HG02610 (cell line): ENCODE results near the gene SDC3.
"Not testable (repeated sequence)": the region's sequence is repeated elsewhere in the genome, so short reads cannot be mapped to it uniquely, and the experiment has no call there.

Source experiments
- ATAC-seq: cut with Tn5 transposase; IDR thresholded peaks from one replicate; pipeline ENCODE4 v1.9.1; 2021; ENCODE audit warnings: mild to moderate bottlenecking, moderate library complexity; ENCODE audit not compliant: unreplicated experiment

Gene SDC3, protein sequence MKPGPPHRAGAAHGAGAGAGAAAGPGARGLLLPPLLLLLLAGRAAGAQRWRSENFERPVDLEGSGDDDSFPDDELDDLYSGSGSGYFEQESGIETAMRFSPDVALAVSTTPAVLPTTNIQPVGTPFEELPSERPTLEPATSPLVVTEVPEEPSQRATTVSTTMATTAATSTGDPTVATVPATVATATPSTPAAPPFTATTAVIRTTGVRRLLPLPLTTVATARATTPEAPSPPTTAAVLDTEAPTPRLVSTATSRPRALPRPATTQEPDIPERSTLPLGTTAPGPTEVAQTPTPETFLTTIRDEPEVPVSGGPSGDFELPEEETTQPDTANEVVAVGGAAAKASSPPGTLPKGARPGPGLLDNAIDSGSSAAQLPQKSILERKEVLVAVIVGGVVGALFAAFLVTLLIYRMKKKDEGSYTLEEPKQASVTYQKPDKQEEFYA

DNA sequence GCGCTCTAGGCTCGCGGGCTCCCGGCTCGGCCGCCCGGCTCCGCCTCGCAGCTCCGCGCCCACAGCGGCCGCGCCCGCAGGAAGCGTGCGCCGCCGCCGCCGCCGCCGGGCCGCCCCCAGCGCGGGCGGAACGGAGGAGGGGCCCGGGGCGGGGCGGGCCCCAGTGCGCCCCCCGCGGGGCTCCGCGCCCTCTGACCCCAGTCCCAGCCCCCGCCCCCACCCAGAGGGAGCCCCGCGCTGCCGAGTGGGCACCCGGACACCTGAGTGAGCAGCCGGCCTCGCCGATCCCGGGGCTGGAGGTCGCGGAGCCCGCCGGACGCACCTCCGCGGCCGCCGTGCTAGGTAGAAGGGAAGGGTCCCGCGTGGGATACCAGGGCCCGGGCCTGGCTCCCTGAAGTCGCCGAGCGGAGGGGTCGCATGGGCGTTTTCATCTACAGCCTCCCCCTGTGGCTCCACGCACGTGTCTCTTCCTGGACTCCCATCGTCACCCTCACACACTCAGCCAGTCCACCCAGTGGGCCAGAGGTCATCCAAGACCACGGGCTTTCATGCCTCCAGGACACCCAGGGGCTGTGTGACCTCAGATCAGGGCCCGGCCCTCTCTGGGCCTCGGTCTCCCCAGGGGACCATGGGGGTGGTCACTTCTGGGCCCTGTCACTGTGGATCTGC lies at the start of gene SDC3:
SDC3 (minus strand) TSS at position 63 of the 669 bp plus-strand sequence. CDS start 172 bp downstream, outside the sequence.
- no peak for ATAC-seq

DNA sequence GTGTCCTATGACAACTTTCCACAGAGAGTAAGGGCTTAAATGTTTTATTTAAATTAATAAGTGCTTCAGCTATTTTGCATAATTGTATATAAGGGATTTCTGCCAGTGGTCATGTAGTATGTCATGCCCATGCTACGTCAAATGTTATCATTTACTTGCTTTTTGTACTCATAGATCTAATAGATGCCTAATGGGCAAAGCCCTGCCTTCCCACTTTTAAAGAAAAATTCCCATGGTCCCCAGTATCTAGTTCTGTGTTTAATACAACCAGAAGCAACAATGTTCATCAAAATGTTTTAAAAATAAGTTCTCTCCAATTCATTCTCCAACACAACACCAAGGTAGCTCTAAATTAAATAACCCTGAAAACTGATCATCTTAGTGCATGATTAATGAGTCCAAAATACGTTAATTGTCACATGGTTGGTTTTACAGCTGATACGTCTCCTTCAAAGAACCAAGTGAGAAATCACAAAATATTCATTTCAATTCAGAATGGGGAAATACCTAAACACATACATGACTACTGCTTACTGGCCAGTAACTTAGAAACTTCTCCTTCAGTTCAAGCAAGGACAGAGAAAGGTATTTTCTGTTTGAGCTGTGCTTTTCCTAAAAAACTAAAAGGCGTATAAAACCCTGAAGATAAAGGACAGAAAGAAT lies 49.1 kb upstream of the SDC3 start:
- no peak for ATAC-seq

DNA sequence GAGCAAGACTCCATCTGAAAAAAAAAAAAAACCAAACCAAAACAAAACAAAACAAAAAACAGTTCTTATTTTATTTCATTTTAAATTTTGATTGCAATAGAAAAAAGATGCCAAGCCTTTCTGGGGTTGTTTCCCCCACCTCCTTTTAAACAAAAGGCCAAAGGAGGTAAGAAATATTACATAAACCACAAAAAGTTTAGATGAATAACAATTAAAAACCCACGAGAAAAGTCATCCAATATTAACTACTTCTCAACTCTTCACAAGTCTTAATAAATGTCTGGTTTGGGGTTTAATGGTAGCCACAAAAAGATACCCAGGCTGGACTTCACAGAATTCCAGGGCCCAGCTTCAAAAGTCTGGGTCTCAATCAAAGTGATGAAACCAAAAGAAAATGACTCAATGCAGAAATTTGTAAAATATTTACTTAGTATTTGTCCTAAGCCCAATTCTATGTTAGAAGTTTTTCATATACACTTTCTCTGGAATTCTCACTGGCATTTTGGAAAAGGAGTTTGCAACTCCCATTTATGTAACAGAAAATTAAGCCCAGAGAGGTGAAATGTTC lies 47.0 kb upstream of the SDC3 start:
- no peak for ATAC-seq

DNA sequence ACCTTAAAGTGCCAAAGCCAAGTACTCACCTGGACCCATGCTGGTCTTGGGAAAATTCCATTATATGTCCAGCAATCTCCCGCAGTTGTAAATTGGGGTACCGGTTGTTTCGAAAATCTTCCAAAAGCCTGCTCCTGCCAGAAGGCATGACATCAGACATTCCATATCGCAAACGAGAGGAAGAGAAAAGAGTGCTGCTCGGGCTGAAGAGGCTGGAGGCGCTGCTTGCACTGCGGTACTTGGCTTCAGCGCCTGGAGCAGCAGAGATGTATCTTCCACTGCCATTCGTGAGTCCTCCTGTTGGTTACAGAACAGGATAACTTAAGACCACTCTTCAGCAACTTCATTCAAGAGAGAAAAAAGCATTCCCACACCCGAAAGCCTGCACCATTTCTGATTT lies 45.1 kb upstream of the SDC3 start:
- ATAC-seq, result no peak

DNA sequence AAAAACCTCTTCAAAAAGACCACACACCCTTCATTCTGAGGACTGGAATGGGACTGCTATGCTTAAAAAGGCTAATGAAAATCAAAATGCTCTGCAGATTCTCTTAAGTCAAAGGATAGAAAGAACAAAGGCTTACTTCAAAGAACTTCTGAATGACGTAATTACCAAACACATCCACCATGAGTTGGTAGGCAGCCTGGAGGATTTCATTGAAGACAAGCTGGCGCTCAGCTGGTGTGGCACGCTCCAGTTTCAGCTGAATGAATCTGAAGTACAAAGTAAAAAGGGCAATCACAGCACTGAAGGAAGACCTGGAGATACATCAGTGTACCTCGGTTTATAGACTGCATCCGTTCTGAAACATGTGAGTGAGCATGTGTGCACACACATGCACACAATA lies 43.5 kb upstream of the SDC3 start:
- no peak for ATAC-seq

DNA sequence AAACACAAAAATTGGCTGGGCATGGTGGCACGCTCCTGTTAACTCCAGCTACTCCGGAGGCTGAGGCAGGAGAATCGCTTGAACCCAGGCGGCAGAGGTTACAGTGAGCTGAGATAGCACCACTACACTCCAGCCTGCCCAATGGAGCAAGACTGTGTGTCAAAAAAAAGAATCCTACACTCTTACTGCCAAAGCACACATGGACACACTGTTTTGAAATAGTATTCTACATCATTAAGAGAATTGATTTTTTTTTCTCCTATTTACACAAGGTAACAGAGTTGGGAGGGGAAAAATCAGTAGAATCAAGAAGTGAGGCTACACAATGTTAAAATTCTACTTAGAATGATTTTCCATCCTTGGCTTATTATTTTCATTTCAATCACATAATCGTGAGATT lies 42.1 kb upstream of the SDC3 start:
- ATAC-seq, result no peak

DNA sequence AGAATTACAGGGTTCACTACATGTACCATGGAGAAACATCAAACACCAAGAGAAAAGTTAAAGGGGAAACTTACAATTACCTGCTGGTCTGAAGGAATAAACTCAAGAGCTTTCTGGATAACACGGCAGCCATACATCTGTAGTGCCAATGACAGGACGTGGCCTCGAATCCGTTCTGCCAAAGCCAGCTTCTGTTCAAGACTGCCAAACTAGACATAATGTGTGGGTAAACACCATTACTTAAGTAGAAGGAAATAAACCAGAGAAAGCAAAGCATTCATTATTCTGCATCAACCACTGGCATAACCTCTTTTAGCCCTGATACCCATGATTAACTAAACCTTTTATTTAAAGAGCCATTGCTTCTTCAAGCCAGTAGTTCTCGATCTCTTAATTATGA lies 41.5 kb upstream of the SDC3 start:
- ATAC-seq, result no peak

DNA sequence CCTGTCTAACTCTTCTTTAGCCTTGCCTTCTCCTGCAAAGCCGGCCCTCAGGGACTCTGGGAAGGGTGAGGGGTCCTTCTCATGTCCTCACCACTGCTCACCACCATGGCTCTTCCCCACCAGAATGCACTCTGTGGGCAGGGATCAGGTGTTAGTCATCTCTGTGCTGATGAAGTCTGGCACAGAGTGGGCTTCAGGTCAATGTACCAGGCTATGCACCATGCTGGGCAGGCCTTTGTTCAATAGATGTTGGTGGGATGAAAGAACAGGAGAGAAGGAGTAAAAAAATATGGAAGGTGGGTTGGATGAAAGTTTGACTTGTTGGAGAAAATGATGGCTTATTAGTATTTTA lies 40.9 kb upstream of the SDC3 start:
- ATAC-seq, result not testable (repeated sequence)

DNA sequence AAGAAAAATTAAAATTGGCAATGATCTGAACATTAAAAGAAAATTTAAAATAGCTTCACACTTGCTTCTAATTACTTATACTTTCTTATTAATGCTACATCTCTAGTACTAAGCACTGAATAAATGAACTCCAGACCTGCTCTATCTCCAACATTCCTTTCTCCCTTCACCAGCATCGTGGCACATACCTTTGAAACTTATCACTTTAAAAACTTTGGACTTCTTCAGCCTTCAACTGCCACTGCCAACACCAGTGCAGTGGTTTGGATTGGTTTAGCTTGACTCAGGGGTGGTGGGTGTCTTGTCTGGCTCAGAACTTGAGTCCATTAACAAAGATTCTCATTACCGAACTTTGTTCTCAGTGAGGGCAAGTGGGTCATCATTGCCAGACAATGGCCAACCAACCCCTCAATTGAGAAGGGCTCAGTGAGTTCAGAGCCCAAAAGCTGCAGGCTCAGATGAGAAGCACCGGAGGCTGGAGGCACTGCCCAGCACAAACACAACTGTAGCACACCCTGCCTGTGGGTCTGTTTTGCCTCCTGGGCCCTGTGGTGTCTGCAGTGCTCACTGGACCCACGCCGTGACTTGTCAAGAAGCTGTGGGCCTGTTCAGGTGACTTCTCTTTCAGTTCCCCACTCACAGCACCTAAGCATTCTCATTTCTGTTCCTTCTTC lies 40.4 kb upstream of the SDC3 start:
- ATAC-seq, result not testable (repeated sequence)

DNA sequence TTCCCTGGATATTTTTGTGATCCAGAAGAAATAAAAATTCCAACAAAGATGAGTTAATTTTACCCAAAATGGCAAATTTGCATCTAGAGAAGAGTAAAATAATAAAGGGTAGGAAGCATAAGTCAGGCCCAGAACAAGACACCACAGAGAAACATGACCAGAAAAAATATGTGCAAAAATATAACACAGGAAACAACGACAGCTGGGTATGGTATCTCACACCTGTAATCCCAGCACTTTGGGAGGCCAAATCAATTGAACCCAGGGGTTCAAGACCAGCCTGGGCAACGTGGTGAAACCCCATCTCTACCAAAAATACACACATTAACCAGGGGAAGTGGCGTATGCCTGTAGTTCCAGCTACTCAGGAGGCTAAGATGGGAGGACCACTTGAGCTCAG lies 39.7 kb upstream of the SDC3 start:
- ATAC-seq, result no peak

DNA sequence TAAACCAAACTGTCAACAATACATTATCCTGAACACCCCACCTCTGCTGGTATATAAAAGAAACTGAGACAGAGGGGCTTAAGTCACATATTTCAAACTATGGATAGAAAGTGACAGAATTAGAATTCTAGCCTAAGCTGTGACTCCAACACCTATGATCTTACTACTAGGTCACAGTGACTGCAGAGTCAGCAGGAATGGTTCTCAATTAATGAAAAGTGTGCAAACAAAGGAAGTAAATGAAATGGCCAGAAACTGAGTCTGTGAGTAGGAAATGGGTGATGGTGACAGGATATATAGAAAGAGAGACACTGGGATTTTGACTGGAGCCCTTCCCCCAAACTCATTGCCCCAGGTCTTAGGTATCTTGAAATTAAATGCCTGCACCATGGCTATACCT lies 38.7 kb upstream of the SDC3 start:
- no peak for ATAC-seq

DNA sequence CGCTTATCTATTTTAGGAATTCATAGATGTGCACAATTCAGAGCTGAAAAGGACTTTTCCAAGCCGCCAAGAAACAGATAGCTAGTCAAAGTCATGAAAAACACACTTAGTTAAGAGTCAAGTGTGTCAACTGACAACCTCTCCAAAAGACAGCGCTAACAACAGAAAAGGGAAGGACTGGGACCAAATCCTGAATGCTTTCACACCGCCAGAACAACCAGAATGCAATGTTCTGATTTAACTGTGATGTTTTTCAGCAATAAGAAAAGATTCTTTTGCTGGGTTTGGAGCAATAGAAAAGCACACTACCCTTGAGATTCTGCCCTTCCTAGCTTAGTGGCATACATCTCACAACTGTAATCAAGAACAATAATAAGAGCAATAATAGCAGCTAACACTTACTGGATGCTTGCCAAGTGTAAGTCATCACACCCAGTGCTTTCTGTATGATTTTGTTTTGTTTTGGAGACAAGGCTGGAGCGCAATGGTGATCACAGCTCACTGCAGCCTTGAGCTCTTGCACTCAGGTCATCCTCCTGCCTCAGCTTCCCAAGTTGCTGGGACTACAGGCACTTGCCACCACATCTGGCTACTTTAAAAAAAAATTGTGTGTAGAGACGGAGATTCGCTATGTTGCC lies 33.9 kb upstream of the SDC3 start:
- no peak for ATAC-seq

DNA sequence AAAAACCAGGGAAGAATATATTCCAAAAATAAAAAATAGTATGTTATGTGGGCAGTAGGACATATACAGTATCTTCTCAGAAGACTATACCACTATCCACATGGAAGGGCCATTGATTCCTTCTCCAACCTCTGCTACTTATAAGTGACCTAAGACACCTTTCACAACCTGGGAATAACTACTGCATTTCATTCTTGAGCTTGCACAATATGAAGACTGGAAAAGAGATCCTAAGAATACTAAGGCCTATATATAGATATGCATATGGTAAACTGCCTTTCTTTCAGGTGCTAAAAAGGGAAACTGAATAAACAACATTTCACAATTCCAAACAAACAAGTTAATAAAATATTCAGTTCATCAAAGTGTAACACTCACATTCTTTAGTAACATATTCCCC lies 32.0 kb upstream of the SDC3 start:
- ATAC-seq, result no peak

DNA sequence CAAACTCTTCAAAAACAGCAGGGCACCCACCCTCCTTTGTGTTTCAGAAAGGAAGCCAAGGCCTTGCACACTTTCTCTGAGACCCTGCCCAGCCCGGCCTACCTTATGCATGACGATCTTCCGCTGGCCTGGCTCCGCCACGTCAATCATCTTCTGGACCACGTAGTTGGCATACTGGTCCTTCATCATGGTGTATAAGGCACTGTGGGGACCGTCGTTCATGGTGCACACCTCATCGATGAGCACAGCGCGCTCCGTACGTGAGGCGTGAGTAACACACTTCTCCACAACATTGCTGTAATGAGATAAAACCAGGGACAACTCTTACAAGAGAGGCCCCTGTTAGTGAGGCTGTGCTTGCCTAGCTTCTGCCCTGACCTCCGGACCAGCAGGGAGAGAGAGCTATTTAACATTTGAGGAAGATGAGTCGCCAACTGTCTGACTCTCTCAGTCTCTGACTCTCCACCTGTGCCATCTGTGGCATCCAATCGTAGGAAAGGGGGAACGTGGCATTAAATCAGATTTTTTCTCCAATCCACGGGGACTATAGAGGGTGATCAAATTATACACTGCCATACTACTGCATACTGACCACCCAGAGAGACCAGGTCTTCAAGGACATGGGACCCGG lies 28.1 kb upstream of the SDC3 start:
- no peak for ATAC-seq

DNA sequence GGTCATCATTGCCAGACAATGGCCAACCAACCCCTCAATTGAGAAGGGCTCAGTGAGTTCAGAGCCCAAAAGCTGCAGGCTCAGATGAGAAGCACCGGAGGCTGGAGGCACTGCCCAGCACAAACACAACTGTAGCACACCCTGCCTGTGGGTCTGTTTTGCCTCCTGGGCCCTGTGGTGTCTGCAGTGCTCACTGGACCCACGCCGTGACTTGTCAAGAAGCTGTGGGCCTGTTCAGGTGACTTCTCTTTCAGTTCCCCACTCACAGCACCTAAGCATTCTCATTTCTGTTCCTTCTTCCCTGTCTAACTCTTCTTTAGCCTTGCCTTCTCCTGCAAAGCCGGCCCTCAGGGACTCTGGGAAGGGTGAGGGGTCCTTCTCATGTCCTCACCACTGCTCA lies 27.2 kb upstream of the SDC3 start:
- ATAC-seq, result not testable (repeated sequence)

DNA sequence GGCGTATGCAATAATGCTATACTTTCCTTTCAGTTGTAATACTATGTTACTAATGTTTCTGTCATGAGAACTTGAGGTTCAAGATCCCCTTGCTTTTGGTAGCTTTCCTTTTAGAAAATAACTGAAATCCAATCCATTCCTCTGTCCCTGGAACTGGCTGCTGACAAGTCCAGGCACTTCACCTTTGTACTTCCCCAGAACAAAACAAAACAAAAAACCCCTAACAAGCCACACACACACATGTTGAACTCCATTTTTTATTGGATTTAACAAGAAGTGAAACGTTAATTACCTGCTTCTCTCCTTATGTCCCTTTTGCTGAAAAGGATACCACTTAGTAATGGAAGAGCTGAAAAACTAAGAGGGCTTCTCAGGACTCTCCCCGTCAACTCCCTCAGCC lies 26.1 kb upstream of the SDC3 start:
- no peak for ATAC-seq

DNA sequence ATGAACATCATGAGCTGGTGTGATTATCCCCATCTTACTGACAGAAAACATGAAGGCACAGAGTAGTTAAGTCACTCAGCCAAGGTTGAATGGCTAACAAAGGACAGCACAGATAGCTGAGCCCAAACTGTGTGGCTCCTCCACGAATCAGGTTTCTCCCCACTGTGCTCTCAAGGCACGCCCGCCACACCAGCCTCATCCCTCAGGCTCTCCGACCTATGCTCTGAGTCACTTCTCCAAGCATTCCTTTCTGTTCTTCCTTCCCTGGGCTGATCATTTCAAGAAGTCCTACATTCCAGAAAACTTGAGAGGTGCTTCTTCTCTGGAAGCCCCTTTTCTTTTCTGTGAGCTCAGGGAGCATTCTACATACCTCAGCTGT lies 25.3 kb upstream of the SDC3 start:
- no peak for ATAC-seq

DNA sequence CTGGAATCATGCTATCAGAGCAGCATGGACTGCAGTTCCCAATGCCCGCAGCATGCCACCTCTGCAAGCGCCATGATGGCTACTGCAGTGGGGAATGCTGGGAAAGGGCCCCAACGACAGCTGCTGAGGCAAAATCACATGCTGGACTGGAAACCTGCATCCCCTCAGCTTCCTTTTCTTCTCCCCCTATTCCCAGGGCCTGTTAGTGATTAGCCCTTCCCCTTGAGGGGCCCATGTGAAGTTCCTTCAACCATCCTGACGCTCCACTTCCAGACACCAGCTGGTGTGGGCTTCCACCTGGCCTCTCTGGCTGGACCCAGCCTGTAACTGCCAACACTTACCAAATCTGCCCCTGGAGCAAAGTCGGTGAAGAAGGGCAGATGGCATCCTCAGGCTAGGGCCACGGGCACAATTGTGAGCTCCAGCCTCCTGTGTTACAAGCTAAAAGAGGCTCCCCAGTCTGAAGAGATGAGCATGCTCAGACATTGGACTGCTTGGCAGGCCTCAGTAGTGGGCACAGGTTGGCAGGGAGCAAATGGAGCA lies 22.1 kb upstream of the SDC3 start:
- ATAC-seq, result no peak

DNA sequence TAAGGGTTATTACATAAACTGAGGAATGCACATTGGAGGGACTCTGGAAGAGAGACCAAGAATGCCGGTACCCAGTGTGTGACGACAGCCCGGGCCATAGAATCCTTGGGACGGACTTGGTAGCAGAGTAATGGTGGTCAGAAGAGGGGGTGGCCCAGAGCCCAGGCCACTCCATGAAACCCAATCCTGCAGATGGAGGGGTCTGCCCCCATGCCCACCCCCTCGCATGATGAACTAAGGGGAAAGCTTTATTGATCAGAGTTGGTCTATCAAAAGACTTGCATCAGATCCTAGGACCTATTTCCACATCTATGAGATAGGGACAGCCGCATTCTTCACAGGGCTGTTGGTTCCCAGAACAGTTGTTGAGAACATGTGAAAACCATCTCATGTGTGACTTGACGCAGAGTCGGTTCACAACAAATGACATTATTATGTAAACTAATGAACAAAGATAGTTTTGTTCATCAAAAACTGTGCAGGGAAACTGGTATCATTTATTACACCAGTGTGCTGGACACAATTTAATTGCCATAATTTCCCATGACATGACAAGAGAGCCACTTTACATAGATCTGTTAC lies 21.5 kb upstream of the SDC3 start:
- ATAC-seq, result no peak
